HG03558 (cell line): ENCODE data around the gene PEPD.

ENCODE experiments used
- ATAC-seq: cut with Tn5 transposase; IDR thresholded peaks from one replicate; pipeline ENCODE4 v1.9.1; 2021; ENCODE audit warnings: moderate number of reproducible peaks; ENCODE audit not compliant: unreplicated experiment; ENCODE audit errors: extremely low read depth

PEPD gene

DNA sequence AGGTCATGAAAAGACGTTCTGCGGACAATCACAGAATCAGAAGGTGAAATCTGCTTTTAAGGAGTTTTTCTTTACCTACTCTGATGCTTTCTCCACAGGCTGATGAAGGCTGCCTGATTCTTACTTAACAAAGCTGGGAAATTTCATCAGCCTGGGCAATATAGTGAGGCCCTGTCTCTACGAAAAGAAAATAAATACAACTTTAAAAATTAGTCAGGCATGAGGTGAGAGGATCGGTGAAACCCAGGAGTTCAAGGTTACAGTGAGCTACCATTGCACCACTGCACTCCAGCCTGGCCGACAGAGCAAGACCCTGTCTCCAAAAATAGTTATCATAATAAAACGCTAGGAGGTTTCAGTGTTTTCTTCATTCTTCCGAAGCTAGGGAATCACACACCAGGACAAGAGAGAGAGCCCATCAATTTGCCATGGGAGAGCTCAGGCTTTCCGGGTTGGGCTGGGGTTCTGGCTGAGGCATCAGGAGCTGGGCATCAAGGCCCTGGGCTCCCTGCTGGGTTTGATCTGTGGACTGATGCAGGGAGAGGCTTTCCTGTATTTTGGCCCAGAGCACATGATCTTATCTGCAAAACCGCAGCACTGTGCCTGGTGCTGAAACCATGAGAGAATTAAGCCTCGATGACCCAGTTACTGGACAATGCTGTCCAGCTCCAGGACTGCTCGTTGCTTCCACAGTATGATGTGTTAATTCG is 173.1 kb downstream of the PEPD start:
- no peak for ATAC-seq

GRCh38 chr19:33347300-33347699 is 174.3 kb downstream of the PEPD start:
- no peak for ATAC-seq

GRCh38 chr19:33346665-33347064 is 174.9 kb downstream of the PEPD start:
- ATAC-seq = no peak

DNA sequence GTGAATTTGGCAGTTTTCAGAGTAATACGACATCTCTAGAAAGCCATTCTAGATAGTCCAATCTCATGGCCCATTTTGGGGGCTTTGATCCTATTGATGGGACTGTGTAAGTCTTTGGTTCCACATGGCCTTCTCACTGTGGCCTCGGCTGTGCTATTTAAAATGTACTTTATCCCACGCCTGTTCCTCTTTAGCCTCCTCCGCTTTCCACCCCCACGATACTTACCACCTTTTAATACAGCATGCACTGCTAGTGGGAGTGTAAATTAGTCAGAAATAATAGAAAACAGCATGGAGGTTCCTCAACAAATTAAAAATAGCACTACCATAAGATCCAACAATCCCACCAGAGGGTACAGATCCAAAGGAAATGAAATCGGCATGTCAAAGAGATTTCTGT is 176.4 kb downstream of the PEPD start:
- no peak for ATAC-seq

DNA sequence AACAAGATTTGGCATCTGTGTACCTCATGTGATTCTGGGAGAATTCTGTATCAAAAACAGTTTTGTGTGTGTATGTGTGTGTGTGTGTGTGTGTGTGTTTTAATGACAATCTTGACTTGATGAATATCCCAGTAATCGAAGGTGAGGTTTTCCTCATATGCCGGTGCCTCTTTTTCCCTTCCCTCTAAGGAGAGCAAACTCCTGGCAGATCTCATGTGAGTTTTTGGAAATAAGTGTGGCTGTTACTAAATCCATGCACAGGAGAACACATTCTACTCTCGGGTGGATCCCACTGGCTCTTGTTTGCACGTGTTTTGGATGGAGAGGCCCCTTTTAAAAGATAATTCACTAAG is 177.0 kb downstream of the PEPD start:
- no peak for ATAC-seq

- ATAC-seq = no peak
These were observed 177.6 kb downstream of the PEPD start for GRCh38 chr19:33343859-33344572.

- no peak for ATAC-seq
These were observed 178.3 kb downstream of the PEPD start for GRCh38 chr19:33343301-33343700.

DNA sequence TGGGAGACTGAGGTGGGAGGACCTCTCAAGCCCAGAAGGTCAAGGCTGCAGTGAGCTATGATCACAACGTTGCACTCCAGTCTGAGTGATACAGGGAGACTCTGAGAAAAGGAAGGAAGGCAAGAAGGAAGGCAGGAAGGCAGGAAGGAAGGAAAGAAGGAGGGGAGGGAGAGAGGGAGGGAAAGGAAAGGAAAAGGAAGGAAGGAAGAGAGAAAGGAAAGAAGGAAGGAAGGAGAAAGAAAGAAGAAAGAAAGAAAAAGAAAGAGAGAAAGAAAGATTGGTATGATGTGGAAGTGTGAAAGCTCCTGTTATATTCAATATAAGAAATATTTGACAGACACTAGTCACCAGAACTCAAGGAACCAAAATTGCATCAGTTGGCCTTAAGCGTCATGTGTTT is 180.6 kb downstream of the PEPD start:
- ATAC-seq = no peak

DNA sequence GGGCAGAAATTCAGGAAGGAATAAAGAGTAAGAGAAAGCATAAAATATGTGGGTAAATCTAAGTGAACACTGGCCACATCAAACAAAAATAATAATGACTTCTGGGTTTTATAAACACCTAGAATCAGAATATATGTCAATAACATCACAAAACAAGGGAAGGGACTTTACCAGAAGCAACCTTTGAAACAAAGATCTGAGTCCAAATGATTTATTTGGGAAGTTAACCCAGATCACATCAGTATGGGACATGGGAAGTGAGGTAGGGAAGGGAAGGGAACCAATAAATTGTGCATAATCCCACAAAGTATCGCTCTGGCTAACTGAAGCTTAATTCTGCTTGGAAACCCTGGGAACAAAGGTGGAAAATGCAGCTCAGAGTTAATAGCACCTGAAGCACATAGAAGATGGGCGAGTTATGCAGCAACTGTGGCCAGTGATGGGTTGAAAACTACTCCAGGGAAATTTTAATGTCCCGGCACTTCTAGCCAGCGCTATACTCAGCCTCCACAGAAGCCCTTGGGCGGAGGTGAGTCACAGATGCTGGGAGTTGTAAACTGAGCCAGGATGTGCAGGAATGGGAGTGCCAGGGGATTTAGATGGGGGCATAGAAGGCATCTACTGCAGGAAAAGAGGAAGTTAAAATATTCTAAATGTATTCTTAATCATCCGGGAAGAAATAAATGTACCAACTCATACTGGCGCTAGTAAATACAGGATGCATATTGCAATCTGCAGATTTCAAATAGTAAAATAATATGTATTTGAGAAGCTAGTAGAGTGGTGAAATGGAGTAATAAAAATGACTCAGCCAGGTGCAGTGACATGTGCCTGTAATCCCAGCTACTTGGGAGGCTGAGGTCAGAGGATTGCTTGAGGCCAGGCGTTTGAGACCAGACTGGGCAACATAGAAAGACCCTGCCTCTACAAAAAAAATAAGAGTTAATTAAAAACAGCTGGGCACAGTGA is 182.3 kb downstream of the PEPD start:
- ATAC-seq = no peak
